GM12891 (cell line): Measurements from ENCODE around the gene SMARCC2.

Experiments
- DNase-seq: peaks from one replicate; pipeline ENCODE4 v3.0.0; 2011; ENCODE audit warnings: low spot score; ENCODE audit not compliant: insufficient read length
- FAIRE-seq: peaks from 2 replicates; lab custom pipeline; 2011; peaks lifted over from hg19 to GRCh38; lab: Jason Lieb, UNC
- PAX5 ChIP-seq: IDR thresholded peaks from 2 replicates; pipeline ENCODE4 v1.6.1; 2011; ENCODE audit warnings: low read length, moderate library complexity, mild to moderate bottlenecking; ENCODE audit not compliant: insufficient read depth, severe bottlenecking
- POLR2A ChIP-seq: IDR thresholded peaks from 2 replicates; pipeline ENCODE4 v1.6.1; 2011; ENCODE audit warnings: low read depth, low read length, control low read depth
- POLR2AphosphoS5 ChIP-seq: IDR thresholded peaks from 2 replicates; pipeline ENCODE4 v1.6.1; 2011; ENCODE audit warnings: low read depth, low read length, control low read depth
- POU2F2 ChIP-seq: IDR thresholded peaks from 2 replicates; pipeline ENCODE4 v1.6.1; 2011; ENCODE audit warnings: low read depth, mild to moderate bottlenecking, control low read depth, low read length, moderate library complexity
- SPI1 ChIP-seq: IDR thresholded peaks from 2 replicates; pipeline ENCODE4 v1.6.1; 2011; ENCODE audit warnings: low read depth, low read length, control low read depth
- TAF1 ChIP-seq: IDR thresholded peaks from 2 replicates; pipeline ENCODE4 v1.6.1; 2011; ENCODE audit warnings: low read depth, low read length, control low read depth

Gene SMARCC2

DNA sequence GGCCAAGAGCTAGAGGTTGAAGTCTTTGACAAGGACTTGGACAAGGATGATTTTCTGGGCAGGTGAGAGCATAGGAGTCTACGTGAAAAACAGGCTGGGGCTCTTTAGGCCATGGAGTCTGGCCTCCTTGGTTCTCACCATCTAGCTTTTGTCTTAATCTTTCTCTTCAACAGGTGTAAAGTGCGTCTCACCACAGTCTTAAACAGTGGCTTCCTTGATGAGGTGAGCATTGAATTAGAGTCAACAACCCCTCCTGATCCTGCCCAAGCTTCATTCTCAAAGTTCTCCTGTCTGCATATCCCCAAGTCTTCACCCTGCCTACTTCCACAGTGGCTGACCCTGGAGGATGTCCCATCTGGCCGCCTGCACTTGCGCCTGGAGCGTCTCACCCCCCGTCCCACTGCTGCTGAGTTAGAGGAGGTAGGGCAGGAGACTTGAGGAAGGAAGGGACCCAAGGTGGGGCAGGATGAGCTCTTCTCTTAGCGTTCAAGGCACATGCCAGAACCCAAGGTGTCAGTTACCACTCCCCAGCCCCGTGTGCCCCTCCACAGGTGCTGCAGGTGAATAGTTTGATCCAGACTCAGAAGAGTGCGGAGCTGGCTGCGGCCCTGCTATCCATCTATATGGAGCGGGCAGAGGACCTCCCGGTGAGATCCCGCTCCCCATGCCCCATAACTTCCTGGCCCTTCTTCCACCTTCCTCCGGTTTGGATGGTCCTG is 51.3 kb downstream of the SMARCC2 start:
- TF ChIP-seq TAF1 = no peak
- DNase-seq (no peak), FAIRE-seq (no peak)

DNA sequence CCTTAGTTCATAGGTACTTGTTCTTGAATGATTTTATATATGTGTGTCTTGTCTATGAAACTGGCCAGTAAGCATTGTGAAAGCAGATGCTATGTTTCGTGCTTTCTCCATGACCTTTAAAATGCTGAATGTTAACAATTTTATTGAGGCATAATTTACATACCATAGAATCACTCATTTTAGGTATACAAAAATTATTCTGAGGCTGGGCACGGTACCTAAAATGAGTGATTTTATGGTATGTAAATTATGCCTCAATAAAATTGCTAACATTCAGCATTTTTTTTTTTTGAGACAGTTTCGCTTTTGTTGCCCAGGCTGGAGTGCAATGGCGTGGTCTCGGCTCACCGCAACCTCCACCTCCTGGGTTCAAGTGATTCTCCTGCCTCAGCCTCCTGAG is 54.4 kb downstream of the SMARCC2 start:
- TF ChIP-seq SPI1 (no peak), POU2F2 (no peak), POLR2AphosphoS5 (no peak), PAX5 (no peak), POLR2A (no peak), TAF1 (no peak)
- FAIRE-seq = no peak
- no peak for DNase-seq

- FAIRE-seq = no peak
- DNase-seq = no peak
- no peak for TF ChIP-seq SPI1
- TF ChIP-seq TAF1 = no peak
- no peak for TF ChIP-seq POLR2AphosphoS5
Observed at GRCh38 chr12:56130876-56131275, 58.4 kb downstream of the SMARCC2 start.

DNA sequence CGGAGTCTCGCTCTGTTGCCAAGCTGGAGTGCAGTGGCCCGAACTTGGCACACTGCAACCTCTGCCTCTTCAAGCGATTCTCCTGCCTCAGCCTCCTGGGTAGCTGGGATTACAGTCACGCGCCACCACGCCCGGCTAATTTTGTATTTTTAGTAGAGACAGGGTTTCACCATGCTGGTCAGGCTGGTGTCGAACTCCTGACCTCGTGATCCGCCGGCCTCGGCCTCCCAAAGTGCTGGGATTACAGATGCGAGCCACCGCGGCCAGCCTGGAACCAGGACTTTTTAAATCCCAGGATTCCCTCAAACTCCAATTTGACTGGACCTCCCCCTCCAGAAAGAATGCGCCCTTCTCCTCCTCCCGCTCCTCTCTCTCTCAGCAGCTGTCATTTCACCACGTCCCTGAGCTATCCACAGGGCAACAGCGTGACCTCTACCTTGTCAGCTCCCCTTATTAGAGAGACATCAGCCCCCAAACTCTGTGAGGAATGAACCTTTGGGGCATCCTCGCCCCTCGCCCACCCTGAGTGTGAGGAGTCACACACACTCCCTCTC is 59.3 kb downstream of the SMARCC2 start:
- TF ChIP-seq POU2F2 = no peak
- FAIRE-seq (no peak), DNase-seq (no peak)

DNA sequence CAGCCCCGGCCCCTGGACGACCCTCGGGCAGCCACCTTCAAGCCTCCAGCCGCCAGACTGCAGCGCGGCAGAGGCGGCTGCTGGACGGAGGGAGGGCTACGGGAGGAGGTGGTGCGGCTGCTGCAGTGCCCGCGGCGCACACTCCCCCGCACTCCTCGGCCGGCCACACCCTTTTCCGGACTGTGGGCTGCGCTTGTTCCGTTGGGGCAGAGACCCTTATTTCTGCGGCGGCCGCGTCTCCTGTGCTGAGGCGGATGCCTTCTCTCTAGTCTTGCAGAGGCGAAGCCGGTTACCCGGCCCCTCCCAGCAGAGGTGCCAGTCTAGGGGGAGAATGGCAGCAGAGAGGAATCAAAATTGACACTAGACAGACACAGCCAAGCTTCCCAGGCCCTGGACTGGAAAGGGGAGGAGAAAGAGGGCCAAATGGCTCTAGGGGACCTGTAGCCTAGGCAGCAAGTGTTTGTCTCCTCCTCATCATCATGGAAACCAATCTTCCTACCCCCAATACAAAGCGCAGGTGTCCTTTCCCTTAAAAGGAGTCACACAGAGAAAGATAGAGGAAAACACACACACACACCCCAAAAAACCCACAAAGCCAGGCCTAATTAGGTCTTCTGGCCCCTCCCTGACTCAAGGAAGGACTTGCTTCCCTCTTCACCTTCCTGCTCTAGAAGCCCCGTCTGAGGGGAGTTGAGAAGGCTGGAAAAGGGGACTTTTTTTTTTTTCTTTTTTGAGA is 59.9 kb downstream of the SMARCC2 start:
- FAIRE-seq = peak; percentile 88
- no peak for DNase-seq
- TF ChIP-seq TAF1 = 0 out of 2 replicates have a peak, but pooled peaks have one; percentile 27
- no peak for TF ChIP-seq POLR2AphosphoS5

- DNase-seq (no peak), FAIRE-seq (no peak)
- TF ChIP-seq POU2F2 (no peak), PAX5 (no peak), TAF1 (no peak), SPI1 (no peak), POLR2A (no peak), POLR2AphosphoS5 (no peak)
Observed at GRCh38 chr12:56128670-56129205, 60.5 kb downstream of the SMARCC2 start.

DNA sequence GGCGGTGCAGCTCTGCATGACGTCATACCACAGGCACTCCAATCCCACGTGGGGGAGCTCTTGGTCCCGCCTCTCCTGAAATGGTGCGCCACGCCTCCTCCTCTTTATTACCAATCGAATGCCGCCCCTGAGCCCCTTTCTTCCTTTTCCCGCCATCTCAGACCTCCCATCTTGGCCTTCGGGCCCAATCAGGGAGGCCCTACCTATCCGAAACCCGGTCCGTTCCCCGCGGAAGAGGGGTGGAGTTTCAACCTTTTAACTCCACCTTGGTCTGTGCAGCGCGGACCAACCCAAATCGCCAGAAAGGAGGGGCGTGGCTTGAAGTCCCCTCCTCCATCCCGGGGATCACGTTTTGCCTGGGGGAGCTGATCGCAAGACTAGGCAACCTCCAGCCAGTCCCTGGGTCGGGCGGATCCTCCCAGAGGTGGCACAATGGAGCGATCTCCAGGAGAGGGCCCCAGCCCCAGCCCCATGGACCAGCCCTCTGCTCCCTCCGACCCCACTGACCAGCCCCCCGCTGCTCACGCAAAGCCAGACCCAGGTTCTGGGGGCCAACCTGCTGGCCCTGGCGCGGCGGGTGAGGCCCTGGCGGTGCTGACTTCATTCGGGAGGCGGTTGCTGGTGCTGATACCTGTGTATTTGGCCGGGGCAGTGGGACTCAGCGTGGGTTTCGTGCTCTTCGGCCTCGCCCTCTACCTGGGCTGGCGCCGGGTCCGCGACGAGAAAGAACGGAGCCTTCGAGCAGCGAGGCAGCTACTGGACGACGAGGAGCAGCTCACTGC is 61.2 kb downstream of the SMARCC2 start, which contains the start of gene ESYT1:
ESYT1 (plus strand) TSS at position 380 of the 782 bp plus-strand sequence; CDS start at position 433, 53 bp downstream.
- peak; percentile 90 for FAIRE-seq

GRCh38 chr12:56127485-56127887 is 61.8 kb downstream of the SMARCC2 start:
- no peak for FAIRE-seq
- TF ChIP-seq POLR2AphosphoS5 = no peak
- TF ChIP-seq TAF1 = no peak

More for the DNA sequence above, 61.2 kb downstream of the SMARCC2 start, which contains the start of gene ESYT1:
- DNase-seq = peak; percentile 96
- TF ChIP-seq TAF1 = no peak
- TF ChIP-seq POLR2AphosphoS5 = 0 out of 2 replicates have a peak, but pooled peaks have one; percentile 1
- no peak for TF ChIP-seq POU2F2
- peak; percentile 48 for TF ChIP-seq POLR2A

GRCh38 chr12:56126732-56127239 is 62.5 kb downstream of the SMARCC2 start:
- no peak for DNase-seq
- no peak for FAIRE-seq
- no peak for TF ChIP-seq POLR2A
- TF ChIP-seq POLR2AphosphoS5 = no peak
- TF ChIP-seq POU2F2 = no peak
- no peak for TF ChIP-seq TAF1
- peak; percentile 60; the same call in 1 of the 2 replicates for TF ChIP-seq SPI1

More at GRCh38 chr12:56127485-56127887, 61.8 kb downstream of the SMARCC2 start:
- no peak for DNase-seq

- no peak for TF ChIP-seq TAF1
- no peak for TF ChIP-seq SPI1
- no peak for TF ChIP-seq POU2F2
- DNase-seq (no peak), FAIRE-seq (no peak)
Observed at GRCh38 chr12:56124133-56124532, 65.2 kb downstream of the SMARCC2 start.
